ENCODE results near the gene THOC2.
"Not testable (repeated sequence)": the region's sequence is repeated elsewhere in the genome, so short reads cannot be mapped to it uniquely, and the experiment has no call there.

The THOC2 gene, protein sequence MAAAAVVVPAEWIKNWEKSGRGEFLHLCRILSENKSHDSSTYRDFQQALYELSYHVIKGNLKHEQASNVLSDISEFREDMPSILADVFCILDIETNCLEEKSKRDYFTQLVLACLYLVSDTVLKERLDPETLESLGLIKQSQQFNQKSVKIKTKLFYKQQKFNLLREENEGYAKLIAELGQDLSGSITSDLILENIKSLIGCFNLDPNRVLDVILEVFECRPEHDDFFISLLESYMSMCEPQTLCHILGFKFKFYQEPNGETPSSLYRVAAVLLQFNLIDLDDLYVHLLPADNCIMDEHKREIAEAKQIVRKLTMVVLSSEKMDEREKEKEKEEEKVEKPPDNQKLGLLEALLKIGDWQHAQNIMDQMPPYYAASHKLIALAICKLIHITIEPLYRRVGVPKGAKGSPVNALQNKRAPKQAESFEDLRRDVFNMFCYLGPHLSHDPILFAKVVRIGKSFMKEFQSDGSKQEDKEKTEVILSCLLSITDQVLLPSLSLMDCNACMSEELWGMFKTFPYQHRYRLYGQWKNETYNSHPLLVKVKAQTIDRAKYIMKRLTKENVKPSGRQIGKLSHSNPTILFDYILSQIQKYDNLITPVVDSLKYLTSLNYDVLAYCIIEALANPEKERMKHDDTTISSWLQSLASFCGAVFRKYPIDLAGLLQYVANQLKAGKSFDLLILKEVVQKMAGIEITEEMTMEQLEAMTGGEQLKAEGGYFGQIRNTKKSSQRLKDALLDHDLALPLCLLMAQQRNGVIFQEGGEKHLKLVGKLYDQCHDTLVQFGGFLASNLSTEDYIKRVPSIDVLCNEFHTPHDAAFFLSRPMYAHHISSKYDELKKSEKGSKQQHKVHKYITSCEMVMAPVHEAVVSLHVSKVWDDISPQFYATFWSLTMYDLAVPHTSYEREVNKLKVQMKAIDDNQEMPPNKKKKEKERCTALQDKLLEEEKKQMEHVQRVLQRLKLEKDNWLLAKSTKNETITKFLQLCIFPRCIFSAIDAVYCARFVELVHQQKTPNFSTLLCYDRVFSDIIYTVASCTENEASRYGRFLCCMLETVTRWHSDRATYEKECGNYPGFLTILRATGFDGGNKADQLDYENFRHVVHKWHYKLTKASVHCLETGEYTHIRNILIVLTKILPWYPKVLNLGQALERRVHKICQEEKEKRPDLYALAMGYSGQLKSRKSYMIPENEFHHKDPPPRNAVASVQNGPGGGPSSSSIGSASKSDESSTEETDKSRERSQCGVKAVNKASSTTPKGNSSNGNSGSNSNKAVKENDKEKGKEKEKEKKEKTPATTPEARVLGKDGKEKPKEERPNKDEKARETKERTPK (N-terminal part only)

DNA sequence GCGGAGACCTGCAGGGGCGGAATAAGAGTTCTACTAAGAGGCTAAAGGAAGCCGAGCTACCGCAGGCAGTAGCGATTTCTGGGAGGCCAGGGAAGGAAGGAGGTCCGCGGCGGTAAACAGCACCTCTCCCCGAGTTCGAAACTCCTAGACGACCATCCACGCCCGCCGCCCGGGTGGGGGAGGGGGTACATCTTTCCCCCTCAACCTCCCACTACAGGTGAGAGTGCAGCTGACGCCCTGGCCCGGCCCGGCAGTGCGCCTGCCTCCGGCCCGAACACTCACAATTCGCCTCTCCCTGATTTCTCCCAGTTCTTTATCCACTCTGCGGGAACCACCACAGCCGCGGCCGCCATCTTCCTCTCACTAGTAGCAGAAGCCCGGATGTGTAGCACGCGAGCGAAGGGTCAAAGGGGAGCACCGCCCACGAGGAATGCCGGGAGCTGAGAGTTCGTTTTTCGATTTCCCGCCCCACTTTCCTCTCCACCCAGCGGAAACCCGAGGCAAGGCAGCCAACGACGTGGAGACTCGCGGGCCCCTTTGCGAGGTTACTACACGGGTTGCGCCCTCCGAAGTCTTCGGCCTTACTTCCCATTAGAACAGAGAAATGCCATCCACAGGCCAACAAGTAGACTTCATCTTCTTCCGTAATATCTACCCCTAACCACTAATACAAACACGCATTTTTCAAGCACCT is at the start of gene THOC2:
TSS of gene THOC2 (minus strand) at position 383 of the 694 bp plus-strand sequence. CDS start at position 353, 30 bp downstream.
- peak; percentile 8 to 63 (median 46) for DNase-seq

GRCh38 chrX:123781786-123782185 is 48.9 kb upstream of the THOC2 start:
- DNase-seq, result not testable (repeated sequence)

DNA sequence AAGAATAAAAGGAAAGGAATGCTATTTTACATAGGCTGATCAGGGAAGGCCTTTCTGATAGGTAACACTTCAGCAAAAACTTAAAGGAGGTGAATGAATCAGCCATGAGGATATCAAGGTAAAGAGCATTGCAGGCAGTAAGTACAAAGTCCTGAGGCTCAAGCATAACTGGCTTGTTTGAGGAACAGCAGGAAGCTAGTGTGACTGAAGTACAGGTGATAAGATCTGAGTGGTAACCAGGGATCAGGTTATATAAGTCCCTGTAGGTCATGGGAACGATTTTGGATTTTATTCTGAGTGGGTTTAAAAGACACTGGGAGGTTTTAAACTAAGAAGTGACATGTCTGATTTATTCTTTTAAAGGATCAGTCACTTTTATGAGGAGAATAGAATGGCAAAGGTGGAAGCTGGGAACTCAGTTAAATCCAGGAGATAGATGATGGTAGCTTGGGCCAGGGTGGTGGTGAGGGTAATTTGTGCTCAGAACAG is 47.1 kb upstream of the THOC2 start:
- no peak for DNase-seq

GRCh38 chrX:123773258-123773988 is 40.6 kb upstream of the THOC2 start:
- no peak for DNase-seq

DNA sequence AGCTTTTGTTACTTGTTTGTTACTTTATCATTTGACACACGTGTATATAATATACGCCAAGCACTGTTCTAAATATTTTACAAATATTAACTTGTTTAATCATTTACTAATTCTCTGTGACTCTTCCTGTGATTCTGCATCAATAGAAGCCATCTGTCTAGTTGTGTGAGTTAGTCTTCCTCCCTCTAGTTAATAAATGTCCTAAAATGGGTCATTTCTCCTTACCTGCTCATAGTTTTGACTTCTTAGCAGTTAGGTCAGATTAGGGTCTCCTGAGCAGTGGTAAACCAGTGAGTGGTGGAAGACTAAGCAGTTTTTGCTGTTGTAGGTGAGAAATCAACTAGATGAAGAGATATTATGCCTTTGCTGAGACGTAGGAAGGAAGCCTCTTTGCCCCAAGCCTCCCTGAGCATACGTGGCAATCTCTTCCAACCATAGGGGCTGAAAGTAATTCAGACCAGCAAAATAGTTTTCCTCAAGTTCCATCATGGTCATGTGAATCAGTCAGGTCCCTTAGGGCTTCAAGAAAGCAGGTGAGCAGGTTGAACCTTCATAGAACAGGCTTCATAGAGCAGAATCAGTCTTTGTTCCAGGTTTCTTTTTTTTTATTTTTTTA is 38.7 kb upstream of the THOC2 start:
- no peak for DNase-seq

- peak; percentile 1 to 14 (median 6) for DNase-seq
These were observed 32.4 kb upstream of the THOC2 start for GRCh38 chrX:123764967-123765871.

GRCh38 chrX:123759849-123760248 is 27.0 kb upstream of the THOC2 start:
- not testable (repeated sequence) for DNase-seq

DNA sequence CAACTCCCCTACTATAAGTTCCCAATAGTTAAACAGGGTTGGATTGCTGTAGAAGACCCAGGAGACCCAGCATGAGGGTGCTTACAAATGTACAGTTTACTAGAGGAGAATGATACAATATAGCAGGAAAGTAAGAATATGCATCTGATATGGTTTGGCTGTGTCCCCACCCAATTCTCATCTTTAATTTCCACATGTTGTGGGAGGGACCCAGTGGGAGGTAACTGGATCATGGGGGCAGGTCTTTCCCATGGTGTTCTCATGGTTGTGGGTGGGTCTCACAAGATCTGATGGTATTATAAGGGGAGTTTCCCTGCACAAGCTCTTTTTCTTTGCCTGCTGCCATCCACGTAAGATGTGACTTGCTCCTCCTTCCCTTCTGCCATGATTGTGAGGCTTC is 24.9 kb upstream of the THOC2 start:
- not testable (repeated sequence) for DNase-seq

GRCh38 chrX:123756320-123756719 is 23.5 kb upstream of the THOC2 start:
- no peak for DNase-seq

GRCh38 chrX:123755107-123755506 is 22.3 kb upstream of the THOC2 start:
- DNase-seq, result no peak

GRCh38 chrX:123753656-123754350 is 21.0 kb upstream of the THOC2 start:
- no peak for DNase-seq

GRCh38 chrX:123749643-123750042 is 16.8 kb upstream of the THOC2 start:
- no peak for DNase-seq

GRCh38 chrX:123745511-123745910 is 12.7 kb upstream of the THOC2 start:
- DNase-seq, result no peak

- no peak for DNase-seq
These were observed 10.5 kb upstream of the THOC2 start for GRCh38 chrX:123743312-123743711.

- DNase-seq, result no peak
These were observed 9.6 kb upstream of the THOC2 start for GRCh38 chrX:123742440-123742839.

DNA sequence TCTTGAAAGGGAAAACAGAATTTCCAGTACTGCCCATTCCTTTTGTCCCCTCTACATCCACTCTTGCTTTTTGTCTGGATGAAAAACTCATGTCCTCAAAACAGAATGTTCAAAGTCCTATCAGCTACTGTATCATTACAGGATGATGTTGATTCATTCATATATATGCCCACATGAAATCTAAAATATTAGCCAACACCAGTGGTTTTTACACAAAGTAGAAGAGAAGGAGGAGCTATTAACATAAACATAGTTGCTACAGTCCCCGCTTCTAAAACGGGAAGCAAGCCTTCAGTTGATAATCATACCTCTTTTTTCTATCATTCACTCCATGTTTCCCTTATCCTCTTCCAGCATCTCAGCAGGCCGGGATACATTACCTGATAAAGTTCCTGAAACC is 7.7 kb upstream of the THOC2 start:
- no peak for DNase-seq

DNA sequence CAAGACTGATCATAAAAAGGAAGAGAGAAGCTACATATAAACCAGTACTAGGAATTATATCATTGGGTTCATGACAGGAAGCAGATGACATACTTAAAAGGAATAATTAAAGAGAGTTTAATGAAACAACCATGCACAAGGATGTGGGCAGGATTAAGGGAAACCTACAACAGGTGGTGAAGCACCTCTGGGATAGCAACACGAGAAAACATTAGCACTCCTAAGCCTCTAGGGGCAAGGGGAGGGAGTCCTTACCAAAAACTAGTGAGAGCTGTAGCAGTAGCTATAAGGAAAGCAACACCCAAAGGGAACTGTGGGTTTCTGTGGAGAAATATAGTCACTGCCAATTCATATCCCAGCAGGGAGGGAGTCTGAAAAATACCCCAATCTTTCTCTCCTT is 7.2 kb upstream of the THOC2 start:
- DNase-seq, result no peak

GRCh38 chrX:123739474-123739873 is 6.6 kb upstream of the THOC2 start:
- DNase-seq, result no peak

GRCh38 chrX:123738378-123738940 is 5.6 kb upstream of the THOC2 start:
- DNase-seq, result no peak
